ENCODE results near the gene HLA-DOB. TPM values are rescaled to one million over a fixed set of nuclear protein-coding genes. Genes with fewer than 3 reads are reported as not detected.

The HLA-DOB gene
- total and polyA plus RNA-seq, 2 donors = 0.42 to 0.90 TPM

DNA sequence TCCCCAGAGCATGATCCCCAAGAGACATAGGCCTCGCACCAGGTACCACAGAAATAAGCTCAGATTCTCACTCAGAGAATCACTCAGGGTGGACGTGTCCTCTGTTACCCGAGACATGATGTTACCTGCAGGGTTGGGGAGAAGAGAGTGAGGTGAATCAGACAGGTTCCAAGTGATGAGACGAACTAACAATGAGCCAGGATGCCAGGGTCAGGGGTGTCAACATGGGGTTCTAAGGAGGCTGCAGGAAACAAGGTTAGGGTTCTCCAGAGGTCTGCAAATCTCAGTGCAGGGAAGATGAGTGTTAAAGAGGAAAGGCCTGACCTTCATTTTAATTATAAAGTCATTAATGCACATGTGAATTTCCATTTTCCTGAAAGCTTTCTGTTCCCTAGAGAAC is 34.2 kb upstream of the HLA-DOB start:
- no peak for DNase-seq (ENCODE audit: extremely low spot score)
- Histone ChIP-seq H3K4me3 (ENCODE audit: low read depth, low read length) (no peak overlapping the region), H3K36me3 (ENCODE audit: insufficient read depth) (no peaks in the 10 kb centered on the region), H3K27ac (ENCODE audit: low read depth) (no peak overlapping the region), H3K4me1 (ENCODE audit: insufficient read depth) (peaks cover 3% of the 10 kb centered on the region)
- 88% methylated on average over 4 of the region's 4 CpGs for WGBS

DNA sequence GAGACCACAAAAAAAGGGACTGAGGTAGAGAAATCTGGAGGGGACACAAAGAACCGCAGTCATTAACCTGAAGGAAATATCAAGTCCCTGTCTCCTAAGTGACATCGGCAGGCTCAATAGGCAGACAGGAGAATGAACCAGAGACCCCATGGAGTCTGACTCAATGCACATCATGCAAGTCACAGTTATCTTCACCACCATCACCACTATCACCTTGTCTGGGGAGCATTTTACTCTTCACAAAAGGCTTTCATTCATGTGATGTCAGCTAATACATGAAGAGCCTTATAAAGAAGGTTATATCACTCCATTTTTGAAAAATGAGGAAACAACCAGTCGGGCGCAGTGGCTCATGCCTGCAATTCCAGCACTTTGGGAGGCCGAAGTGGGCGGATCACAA is 32.3 kb upstream of the HLA-DOB start:
- Histone ChIP-seq H3K4me3 (ENCODE audit: low read depth, low read length) (no peak overlapping the region), H3K27ac (ENCODE audit: low read depth) (no peak overlapping the region), H3K36me3 (ENCODE audit: insufficient read depth) (no peaks in the 10 kb centered on the region), H3K4me1 (ENCODE audit: insufficient read depth) (peaks cover 3% of the 10 kb centered on the region)
- no peak for DNase-seq (ENCODE audit: extremely low spot score)
- 80% methylated on average over 6 of the region's 6 CpGs for WGBS

DNA sequence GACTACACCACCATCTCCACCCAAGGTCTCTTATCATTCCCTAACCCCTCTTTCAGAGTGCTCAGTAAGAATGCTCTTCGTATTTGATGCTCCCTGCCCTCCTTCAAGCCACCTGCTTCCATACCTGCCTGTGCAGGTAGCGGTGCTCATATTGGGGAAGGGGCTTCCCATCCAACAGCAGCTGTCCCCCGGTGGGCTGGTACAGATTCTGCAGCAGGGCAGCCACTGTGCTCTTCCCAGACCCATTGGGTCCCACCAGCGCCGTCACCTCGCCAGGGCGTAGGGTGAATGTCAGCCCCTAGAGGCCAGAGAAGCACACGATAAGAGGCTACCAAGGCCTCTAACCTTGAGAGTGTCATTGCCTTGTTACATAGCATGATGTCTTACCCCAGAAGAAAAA is 31.0 kb upstream of the HLA-DOB start:
- Histone ChIP-seq H3K36me3 (ENCODE audit: insufficient read depth) (no peaks in the 10 kb centered on the region), H3K4me3 (ENCODE audit: low read depth, low read length) (no peak overlapping the region), H3K27ac (ENCODE audit: low read depth) (no peak overlapping the region), H3K4me1 (ENCODE audit: insufficient read depth) (peaks cover 3% of the 10 kb centered on the region)
- 87% methylated on average over 8 of the region's 8 CpGs for WGBS
- no peak for DNase-seq (ENCODE audit: extremely low spot score)

DNA sequence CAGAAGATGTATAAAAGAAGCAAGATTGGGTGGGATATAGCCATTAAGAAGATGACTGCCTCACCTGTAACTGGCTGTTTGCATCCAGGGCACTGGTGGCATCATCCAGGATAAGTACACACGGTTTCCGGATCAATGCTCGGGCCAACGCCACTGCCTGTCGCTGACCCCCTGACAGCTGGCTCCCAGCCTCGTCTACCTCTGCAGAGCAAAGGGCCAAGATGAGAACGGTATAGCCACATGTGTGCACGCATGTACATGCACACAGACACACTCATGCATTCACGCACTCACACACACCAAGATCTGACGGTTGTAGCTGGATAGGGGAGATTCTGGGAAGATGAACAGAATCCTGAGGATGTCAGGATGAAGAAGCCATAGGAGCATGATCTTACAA is 30.2 kb upstream of the HLA-DOB start:
- no peak overlapping the region for H3K4me3 ChIP-seq (ENCODE audit: low read depth, low read length)
- no peaks in the 10 kb centered on the region for H3K36me3 ChIP-seq (ENCODE audit: insufficient read depth)
- H3K4me1 ChIP-seq (ENCODE audit: insufficient read depth) = peaks cover under 1% of the 10 kb centered on the region
- 90% methylated on average over 10 of the region's 10 CpGs for WGBS
- no peak for DNase-seq (ENCODE audit: extremely low spot score)
- no peak overlapping the region for H3K27ac ChIP-seq (ENCODE audit: low read depth)

DNA sequence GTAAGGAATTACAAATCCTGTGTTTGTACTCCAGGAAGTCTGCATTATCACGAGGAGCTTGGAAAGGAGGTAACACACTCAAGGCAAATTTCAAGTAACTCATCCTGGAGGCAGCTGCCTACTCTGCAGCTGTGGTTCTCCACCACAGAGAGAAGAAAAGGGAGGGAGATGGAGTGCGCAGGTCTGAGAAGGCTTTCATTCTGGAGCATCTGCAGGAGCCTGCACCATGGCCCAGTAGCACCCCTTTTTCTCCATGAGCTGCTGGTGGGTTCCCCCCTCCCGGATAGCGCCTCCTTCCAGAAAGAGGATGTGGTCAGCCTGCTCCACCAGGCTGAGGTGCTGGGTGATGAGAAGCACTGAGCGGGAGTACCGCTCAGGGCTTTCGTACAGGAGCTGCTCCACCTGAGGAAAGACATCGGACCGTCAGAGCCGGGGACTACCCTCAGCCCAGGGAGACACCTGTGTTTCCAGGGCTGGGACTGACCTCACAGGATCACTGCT is 28.6 kb upstream of the HLA-DOB start:
- Histone ChIP-seq H3K4me3 (ENCODE audit: low read depth, low read length) (peak overlapping the region; percentile 87), H3K4me1 (ENCODE audit: insufficient read depth) (no peaks in the 10 kb centered on the region), H3K27ac (ENCODE audit: low read depth) (peak overlapping the region; percentile 35), H3K36me3 (ENCODE audit: insufficient read depth) (no peaks in the 10 kb centered on the region)
- DNase-seq (ENCODE audit: extremely low spot score) = no peak
- WGBS = 74% methylated on average over 10 of the region's 10 CpGs

DNA sequence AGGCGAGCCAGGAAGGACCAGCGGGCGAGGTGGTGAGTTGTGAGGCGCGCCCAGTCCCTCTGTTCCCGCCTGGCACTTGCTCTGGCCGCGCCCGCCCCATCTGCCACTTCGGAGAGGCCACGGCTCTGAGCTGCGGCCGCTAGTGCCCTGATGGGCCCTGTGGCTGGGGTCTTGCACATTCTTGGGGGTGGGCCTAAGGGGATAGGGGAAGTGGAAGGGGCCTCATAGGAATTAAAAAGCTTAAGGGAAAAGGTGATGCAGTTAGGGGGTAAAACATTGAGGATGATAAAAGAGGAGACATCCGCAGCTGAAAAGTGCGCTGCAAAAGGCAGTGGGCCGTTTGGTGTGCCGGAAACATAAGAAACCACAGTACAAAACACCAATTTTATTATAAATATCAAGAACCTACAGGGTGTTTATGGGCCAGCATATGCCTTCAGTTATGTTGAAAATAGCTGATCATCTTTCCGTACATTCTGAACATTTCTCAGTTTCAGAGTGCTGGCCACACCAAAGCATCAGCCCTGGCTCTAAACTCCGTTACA is 28.1 kb upstream of the HLA-DOB start:
- DNase-seq (ENCODE audit: extremely low spot score) = no peak
- WGBS = 31% methylated on average over 19 of the region's 19 CpGs
- peak overlapping the region; percentile 77 for H3K27ac ChIP-seq (ENCODE audit: low read depth)
- H3K4me3 ChIP-seq (ENCODE audit: low read depth, low read length) = peak overlapping the region; percentile 87
- no peaks in the 10 kb centered on the region for H3K36me3 ChIP-seq (ENCODE audit: insufficient read depth)
- no peaks in the 10 kb centered on the region for H3K4me1 ChIP-seq (ENCODE audit: insufficient read depth)

DNA sequence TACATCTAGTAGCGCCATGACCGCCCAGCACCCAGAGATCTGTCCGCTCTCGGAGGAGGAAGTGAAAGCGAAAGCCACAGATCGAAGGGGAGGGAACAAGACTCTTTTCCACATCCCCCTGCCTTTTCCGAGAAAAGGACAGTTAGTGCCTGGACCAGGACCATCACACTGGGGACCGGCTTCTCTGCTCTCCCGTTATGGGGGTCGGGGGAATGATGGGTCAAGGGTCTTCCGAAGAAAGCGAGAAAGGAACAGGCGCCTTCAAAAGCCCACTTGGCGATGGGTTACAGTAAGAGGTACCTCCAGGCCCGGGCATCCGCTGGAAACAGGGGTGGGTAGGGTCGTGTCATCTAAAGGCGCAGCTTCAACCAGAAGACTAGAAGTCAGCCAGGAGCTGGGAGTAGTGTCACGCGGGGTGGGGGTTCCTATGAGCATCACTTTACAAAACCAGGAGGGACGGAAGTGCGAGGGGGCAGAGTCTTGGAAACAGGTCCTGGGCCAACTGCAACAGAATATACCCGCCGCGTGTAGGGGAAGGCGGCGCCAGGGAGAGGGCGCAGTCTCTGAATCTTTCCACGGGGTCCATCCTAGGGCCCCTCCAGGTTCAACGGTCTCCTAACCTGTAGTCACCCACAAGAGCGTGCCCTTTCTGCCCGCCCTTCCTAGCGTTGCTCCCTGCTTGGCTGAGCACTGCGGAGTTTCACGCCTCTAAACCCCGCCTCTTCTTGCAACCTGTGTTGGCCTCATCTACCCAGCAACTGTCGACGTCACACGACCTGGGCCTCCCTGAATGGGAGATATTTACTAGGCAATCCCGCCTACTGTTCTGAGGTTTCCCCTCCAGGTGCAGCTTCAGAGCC is 27.4 kb upstream of the HLA-DOB start, which contains the start of gene PSMB8:
Gene PSMB8, minus strand, starts transcription at position 69 of the 860 bp plus-strand sequence. Its CDS starts 51 bp downstream, at position 18.
- Histone ChIP-seq H3K4me3 (ENCODE audit: low read depth, low read length) (peak within 1 kb of the TSS; percentile 87), H3K27ac (ENCODE audit: low read depth) (peak within 1 kb of the TSS; percentile 90), H3K36me3 (ENCODE audit: insufficient read depth) (no peaks in the 10 kb centered on the region), H3K4me1 (ENCODE audit: insufficient read depth) (no peaks in the 10 kb centered on the region)
- under 1% methylated on average over 40 of the region's 40 CpGs for WGBS
- peak; percentile 93 for DNase-seq (ENCODE audit: extremely low spot score)

DNA sequence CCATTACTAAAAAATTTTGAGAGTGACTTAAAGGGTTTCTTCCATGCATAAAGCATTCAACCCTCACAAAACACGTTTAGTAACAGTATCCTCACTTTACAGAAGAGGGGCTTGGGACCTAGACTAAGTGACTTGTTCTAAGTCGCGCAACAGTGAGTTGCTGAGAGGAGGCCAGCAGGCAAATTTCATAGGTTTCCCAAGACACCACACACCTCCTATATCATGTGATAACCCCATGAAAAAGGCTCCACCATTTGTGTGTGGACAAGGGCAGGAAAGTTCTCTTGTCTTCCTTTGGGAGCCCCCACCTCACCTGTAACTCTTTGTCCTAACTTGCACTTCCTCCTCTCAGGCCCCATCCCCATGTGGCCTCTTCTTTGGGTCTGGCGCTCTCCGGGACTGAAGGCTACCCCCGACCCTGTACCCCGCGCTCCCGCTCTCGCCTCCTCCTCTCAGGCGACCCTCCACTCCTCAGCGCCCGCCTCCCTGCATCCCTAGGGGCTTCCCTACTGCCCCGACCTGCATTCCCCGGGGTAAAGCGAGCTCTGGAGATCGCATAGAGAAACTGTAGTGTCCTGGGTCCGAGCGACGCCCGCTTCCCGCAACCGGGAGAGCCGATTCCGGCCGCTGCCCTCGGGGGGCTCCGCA is 26.7 kb upstream of the HLA-DOB start:
- H3K4me3 ChIP-seq (ENCODE audit: low read depth, low read length) = peak overlapping the region; percentile 87
- H3K27ac ChIP-seq (ENCODE audit: low read depth) = peak overlapping the region; percentile 83
- no peaks in the 10 kb centered on the region for H3K4me1 ChIP-seq (ENCODE audit: insufficient read depth)
- no peaks in the 10 kb centered on the region for H3K36me3 ChIP-seq (ENCODE audit: insufficient read depth)
- no peak for DNase-seq (ENCODE audit: extremely low spot score)
- 8% methylated on average over 28 of the region's 28 CpGs for WGBS

DNA sequence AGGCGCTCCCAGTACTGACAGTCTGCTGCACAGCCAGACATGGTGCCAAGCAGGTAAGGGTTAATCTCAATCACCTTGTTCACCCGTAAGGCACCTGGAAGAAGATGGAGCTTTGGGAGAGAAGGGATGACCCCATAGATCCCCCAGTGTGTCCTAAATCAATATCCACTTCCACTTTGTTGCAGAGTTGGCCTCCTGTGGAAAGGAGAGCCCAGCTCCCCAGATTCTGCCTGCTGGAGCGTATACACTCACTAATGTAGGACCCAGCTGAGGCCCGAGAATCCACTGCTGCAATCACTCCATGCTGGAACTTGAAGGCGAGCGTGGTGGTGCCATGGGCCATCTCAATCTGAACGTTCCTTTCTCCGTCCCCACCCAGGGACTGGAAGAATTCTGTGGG is 25.9 kb upstream of the HLA-DOB start:
- WGBS = 91% methylated on average over 8 of the region's 8 CpGs
- Histone ChIP-seq H3K4me1 (ENCODE audit: insufficient read depth) (no peaks in the 10 kb centered on the region), H3K4me3 (ENCODE audit: low read depth, low read length) (no peak overlapping the region), H3K36me3 (ENCODE audit: insufficient read depth) (no peaks in the 10 kb centered on the region), H3K27ac (ENCODE audit: low read depth) (no peak overlapping the region)
- DNase-seq (ENCODE audit: extremely low spot score) = no peak

DNA sequence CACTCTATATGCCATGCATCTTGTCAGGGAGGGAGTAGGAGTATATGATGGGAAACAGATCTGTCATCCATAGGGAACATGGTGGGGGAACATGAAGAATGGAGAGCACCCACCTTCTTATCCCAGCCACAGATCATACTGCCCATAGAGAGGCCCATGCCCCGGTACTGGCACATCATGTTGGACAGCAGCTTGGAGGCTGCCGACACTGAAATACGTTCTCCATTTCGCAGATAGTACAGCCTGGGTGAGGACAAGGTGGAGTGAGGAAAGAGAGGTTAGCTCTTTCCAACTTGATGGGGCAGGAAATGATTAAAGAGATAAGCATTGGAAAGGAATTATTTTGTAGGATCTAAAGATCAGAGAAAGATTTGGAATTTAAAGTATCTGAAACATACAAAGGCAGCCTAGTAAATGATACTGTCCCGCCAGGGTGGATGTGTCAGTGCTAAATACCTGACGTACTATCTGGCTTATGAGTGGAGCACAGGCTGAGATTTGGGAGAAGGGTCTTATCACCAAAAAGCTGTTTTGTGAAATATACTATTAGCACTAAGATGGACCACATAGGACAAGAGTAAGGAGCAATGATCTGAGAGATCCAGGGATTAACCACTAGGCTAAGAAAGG is 25.3 kb upstream of the HLA-DOB start:
- no peak overlapping the region for H3K27ac ChIP-seq (ENCODE audit: low read depth)
- H3K4me1 ChIP-seq (ENCODE audit: insufficient read depth) = no peaks in the 10 kb centered on the region
- 94% methylated on average over 6 of the region's 6 CpGs for WGBS
- no peak for DNase-seq (ENCODE audit: extremely low spot score)
- H3K36me3 ChIP-seq (ENCODE audit: insufficient read depth) = no peaks in the 10 kb centered on the region
- no peak overlapping the region for H3K4me3 ChIP-seq (ENCODE audit: low read depth, low read length)

DNA sequence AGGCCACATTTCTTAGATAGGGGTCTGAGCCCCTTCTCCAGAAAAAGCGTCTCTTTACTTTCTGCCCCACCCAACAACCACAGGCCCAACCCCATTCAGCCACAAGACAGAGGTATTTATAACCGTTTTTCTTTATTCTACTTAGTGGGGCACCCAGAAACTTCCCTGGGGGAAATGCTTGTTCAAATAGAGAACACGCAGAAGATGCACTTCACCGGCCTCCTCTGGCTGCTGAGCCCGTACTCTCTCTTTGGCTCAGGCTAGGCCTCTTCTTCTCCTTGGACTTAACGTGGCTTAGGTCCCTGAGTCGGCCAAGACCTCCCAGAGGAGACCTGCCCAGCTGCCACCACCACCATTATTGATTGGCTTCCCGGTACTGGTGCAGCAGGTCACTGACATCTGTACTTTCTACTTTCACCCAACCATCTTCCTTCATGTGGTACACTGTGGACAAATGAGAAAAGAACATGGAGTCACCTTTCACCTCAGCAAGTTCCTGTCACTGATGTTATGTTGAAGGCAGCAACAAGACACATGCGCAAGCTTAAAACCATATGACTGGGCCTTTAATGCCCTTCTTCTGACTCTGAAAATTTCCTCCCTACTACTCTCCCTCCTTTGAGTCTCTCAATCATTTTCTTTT is 23.9 kb upstream of the HLA-DOB start:
- Histone ChIP-seq H3K4me1 (ENCODE audit: insufficient read depth) (no peaks in the 10 kb centered on the region), H3K27ac (ENCODE audit: low read depth) (no peak overlapping the region), H3K4me3 (ENCODE audit: low read depth, low read length) (no peak overlapping the region), H3K36me3 (ENCODE audit: insufficient read depth) (no peaks in the 10 kb centered on the region)
- 86% methylated on average over 9 of the region's 9 CpGs for WGBS
- DNase-seq (ENCODE audit: extremely low spot score) = no peak

DNA sequence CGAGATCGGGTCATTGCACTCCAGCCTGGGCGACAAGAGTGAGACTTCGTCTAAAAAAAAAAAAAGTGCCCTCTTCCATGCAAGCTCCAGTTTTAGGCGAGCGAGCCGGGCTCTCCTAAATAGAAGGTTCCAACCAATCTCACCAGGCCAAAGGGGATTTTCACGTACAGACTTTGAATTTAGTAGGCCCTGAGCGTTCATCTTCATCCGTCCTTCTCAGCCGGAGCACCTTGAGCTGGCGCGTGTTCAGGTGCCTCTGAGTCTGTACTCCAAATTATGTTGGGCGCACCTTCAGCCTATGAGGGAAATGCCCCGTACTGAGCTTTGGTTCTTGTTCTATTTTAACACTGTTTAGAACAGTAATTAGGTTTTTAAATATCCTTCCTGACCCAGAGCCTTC is 22.6 kb upstream of the HLA-DOB start:
- WGBS = 88% methylated on average over 15 of the region's 15 CpGs
- no peaks in the 10 kb centered on the region for H3K36me3 ChIP-seq (ENCODE audit: insufficient read depth)
- DNase-seq (ENCODE audit: extremely low spot score) = no peak

More for the DNA sequence above, 22.6 kb upstream of the HLA-DOB start:
- no peak overlapping the region for H3K27ac ChIP-seq (ENCODE audit: low read depth)
- H3K4me3 ChIP-seq (ENCODE audit: low read depth, low read length) = no peak overlapping the region
- no peaks in the 10 kb centered on the region for H3K4me1 ChIP-seq (ENCODE audit: insufficient read depth)
